Stimulated activated CD4-positive, alpha-beta T cell treated with anti-CD3 and anti-CD28 coated beads, Interleukin-4, amount 100 ng/mL, for 24 hours (primary cell): ENCODE measurements around the gene SYNC.

Experiments
- DNase-seq: peaks from one replicate; pipeline ENCODE4 v3.0.0-alpha.2; 2020

The SYNC gene

DNA sequence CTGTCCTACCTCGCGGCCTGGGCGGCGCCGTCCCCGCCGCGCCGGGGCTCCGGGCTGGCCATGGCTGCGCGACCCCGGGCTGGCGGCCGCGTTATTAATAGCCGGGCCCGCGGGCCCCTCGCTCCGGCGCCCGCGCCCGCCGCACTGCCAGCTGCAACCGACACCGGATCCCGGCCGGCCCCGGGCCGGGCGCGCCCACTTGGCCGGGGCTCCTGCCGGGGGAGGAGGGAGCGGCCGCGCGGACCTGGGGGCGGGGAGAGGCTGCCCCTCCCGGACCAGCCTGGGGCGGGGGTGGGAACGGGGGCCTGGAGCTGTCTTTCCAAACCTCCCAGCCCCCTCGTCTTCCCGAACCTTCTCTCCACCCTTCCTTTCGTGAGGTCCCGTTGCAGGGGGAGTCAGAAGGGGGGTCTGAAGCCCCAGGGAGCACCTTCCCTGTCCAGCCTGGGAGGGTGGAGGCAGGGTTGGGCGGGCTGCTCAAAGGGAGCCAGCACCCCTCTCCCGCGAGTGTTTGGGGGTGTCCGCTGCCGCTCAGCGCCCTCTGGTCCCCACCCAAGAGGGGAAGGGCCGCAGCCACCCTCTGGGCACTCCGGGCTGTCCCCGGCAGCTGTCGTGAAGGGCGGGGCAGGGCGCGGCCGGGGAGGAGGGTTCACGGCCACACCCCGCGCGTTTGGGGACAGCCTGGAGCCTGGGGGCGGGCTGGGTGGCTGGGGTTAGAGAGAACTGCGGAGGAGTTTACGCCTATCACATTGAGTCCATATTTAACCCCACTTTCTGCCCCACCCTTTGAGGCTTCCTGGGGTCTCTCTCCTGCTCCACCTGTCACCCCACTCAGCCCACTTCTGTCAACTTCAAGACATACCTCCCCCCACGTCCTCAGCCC is at the start of gene SYNC:
Gene SYNC, minus strand, starts transcription at position 172 of the 880 bp plus-strand sequence. Its CDS starts 110 bp downstream, at position 62.
- peak; percentile 9 for DNase-seq

DNA sequence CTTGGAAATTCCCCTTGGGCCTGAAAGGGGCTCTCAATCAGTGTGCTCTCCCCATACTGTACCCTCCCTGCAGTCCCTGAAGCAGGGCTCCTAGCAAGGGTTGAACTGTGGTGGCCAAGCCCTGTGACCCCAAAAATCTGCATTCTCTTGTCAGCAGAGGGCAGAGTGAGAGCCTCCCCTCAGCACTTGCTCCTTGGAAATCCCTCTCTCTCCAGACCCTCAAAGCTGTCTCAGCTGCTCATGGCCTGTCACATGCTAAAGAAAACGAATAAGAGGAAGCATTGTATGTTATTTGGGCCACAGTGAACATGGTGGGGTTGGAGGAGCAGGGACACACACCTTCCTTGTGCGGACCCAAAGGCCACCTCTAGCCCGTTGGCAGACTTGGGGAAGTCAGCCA is 47.2 kb upstream of the SYNC start:
- no peak for DNase-seq

DNA sequence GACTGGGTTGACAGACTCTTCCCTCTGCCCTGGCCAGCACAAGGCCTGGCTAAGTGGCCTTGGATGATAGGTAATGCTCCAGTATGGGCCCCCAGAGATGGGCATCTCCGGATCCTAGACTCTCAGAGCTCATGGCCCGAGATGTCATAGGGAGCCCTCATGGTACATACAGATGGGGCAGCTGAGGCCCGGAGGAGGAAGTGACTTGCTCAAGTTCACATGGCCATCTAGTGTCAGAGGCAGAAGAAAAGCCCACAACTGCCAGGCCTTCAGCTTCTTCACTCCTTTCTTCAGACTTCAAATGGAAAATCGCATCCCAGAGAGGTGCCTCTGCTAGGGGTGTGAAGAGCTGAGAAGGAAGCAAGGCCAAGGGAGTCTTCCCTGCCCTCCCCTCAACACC is 46.8 kb upstream of the SYNC start:
- no peak for DNase-seq

GRCh38 chr1:32748926-32749325 is 46.4 kb upstream of the SYNC start:
- no peak for DNase-seq

GRCh38 chr1:32748348-32748747 is 45.8 kb upstream of the SYNC start:
- DNase-seq = no peak

- DNase-seq = no peak
Measured at GRCh38 chr1:32746130-32746529, 43.6 kb upstream of the SYNC start.

GRCh38 chr1:32744071-32744425 is 41.5 kb upstream of the SYNC start:
- no peak for DNase-seq

- no peak for DNase-seq
Measured at GRCh38 chr1:32743380-32744070, 41.0 kb upstream of the SYNC start.

DNA sequence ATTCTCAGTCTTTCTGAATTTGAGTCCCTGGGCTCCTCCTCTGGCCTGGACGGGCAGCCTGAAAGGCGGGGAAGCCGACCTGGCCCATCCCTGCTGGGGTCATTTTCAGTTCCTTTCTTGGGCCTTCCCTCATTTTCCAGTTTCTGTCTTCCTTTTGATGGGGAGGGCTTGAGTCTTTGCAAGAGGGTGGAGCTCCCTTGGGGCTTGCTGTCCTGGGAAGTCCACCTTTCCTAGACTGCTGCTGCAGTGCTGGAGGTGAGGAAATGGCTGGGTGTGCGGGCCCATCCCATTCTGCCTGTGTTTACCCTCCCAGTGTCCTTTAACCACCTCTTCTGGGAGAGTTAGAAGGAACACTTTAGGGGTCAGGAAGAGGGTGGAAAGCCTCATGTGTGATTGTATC is 40.4 kb upstream of the SYNC start:
- DNase-seq = no peak

GRCh38 chr1:32742199-32742947 is 39.8 kb upstream of the SYNC start:
- no peak for DNase-seq

DNA sequence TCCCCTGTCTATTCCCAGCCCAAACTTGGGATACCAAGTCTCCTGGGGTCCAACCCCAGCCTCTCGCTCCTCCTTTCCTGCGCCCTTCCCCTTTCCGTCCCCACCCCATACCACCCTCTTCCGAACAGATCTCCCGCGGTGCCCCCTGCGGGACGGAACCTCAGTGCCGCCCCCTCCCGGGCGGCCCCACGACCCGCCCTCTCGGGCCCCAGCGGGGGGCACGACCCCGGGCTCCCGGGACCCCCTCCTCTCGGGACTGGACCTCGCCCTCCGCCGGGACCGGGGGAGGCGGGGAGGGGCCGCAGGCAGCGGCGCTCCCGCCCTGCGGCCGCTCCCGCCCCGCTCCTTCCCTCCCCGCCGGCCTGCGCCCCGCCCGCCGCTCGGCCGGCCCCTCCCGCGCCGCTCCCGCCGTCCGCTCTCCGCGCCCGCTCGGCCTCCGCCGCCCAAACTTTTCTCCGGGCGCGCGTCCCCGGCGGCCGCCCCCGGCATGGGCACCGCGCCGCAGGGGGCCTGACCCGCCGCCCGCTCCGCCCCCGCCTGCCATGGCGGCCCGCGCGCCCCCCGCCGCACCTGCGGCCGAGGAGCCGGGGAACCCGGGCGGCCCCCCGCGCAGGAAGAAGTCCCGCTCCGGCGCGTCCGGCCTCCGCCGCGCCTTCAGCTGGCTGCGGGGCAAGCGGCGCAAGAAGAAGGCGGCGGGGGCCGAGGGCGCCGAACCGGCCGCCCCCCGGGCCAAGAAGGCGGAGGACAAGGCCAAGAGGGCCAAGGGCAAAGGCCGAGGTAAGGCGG is 39.0 kb upstream of the SYNC start:
- DNase-seq = no peak

DNA sequence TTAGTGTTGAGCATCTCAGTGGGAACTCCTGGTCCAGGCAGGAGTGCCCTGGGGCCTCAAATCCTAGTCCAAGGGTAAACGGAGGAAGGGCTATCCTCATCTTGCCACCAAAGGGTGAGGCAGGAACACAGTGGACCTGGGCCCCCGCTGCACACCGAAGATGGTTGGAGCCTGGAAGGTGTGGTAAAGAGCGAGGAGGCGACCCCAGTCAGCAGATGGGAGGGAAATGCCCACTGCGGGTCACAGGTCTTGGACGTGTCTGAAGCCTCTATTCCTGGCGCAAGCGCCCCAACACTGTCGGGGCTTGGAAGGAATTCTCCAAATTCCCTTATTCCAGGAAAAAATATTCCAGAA is 38.5 kb upstream of the SYNC start:
- no peak for DNase-seq

DNA sequence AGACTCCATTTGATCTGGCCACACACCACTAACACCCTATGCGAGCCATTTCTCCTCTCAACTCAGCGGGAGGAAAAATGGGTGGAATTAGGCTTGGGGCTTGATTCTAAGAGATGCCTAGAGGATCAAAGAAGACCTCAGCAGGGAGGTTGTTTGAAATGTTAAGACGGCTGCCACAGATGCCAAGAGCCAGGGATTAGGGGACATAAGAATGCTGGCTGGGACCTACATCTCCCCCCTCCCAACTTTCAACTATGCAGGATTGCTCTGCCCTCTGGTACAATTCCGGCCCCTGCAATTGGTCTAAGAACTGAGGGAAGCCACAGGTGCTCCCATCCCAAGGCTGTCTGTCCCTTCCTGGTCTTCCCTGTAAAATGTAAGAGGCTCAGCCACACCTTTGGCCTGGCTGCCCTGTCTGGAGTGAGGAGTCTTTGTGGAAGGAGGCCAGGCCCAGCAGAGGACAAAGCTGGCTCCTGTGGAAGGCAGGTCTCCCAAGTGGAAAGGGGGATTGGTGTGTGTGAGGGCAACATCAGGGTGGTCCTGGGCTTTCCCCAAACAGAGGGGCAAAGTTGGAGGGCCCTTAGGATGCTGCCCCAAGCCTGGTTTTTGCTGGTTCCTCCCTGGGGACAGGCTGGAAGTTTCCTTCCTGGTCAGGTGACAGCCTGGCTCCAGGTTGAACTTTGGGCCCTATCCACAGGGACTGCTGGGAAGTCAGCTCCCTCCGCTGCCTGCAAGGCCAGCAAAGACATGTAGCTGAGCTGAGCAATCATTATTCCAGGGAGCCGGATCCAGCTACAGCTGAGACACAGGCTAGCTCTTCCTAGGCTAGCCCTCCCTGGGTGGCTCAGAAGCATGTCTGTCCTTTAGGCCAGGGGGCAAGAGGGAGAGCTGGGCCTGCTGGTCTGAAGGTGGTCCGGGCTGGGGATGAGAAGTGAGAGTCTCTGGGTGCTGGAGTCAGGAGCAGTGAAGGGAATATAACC is 34.5 kb upstream of the SYNC start:
- no peak for DNase-seq

- DNase-seq = no peak
Measured at GRCh38 chr1:32733582-32734321, 31.2 kb upstream of the SYNC start.

- DNase-seq = no peak
Measured at GRCh38 chr1:32729254-32730046, 26.9 kb upstream of the SYNC start.

- DNase-seq = no peak
Measured at GRCh38 chr1:32728413-32729077, 26.0 kb upstream of the SYNC start.

DNA sequence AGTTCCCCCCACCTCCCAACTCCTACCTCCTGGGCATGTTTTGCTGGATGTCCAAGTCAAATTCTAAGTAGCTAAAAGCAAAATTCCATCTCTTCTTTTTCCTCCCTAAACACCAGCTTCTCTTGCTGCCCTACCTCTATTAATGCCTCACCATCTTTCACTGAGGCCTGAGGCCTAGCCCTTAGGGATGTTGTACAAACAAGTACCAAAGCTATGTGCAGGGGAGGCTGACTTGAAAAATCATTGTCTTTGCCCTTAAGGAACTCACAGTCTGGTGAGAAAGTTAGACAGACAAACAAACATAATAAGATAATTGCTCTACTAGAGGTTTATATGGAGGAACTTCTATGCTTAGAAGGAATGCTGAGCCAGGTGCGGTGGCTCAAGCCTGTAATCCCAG is 25.3 kb upstream of the SYNC start:
- DNase-seq = no peak

GRCh38 chr1:32725615-32725982 is 23.0 kb upstream of the SYNC start:
- DNase-seq = no peak
